Peyer's patch (tissue), 4 donors: ENCODE measurements around the gene TRIP6. TPM values are rescaled to one million over a fixed set of nuclear protein-coding genes. Genes with fewer than 3 reads are reported as not detected.

ENCODE experiments used
- DNase-seq, 3 donors: peaks; one replicate each; pipeline ENCODE4 v3.0.0-alpha.2; 2017 to 2019
- H3K27ac ChIP-seq, 4 donors: fragments of 200-600 bp; sonication (generic); one replicate each; pipeline ENCODE4 v1.5.1; 2016 to 2019
- H3K27me3 ChIP-seq, 2 donors: fragments of 200-600 bp; sonication (generic); one replicate each; pipeline ENCODE4 v1.5.1; 2019
- H3K36me3 ChIP-seq, 3 donors: fragments of 200-600 bp; sonication (generic); one replicate each; pipeline ENCODE4 v1.5.1; 2016 to 2019
- H3K4me1 ChIP-seq, 4 donors: fragments of 200-600 bp; sonication (generic); one replicate each; pipeline ENCODE4 v1.5.1; 2016 to 2019
- H3K4me3 ChIP-seq, 4 donors: fragments of 200-600 bp; sonication (generic); 1 replicate in 3 of 4; 2 replicates in 1 of 4; pipeline ENCODE4 v1.5.1; 2016 to 2019; ENCODE audit warnings: mild to moderate bottlenecking in 1 of 4
- H3K9me3 ChIP-seq, 4 donors: fragments of 200-600 bp; sonication (generic); one replicate each; pipeline ENCODE4 v1.5.1; 2016 to 2019; ENCODE audit warnings: mild to moderate bottlenecking in 1 of 4
- POLR2A ChIP-seq, 2 donors: fragments of 450-650 bp; IDR thresholded peaks; one replicate each; pipeline ENCODE4 v1.5.1; 2017; ENCODE audit warnings: antibody characterized with exemption in 2 of 2, mild to moderate bottlenecking in 2 of 2, moderate library complexity in 2 of 2
- total RNA-seq, 4 donors: library from RNA; depleted of rRNA; stranded (reverse); fragments of >200 nt; gene quantifications; one replicate each; pipeline ENCODE4 v1.1.0, GENCODE V29; 2016
- TF ChIP-seq, protein P1 (sequence below), 6 experiments: fragments of 450-650 bp in 4 of 6; fragments of 200-600 bp in 2 of 6; sonication (generic) in 1 of 6; IDR thresholded peaks; one replicate each; pipeline ENCODE4 v1.5.1; 2017 to 2019; ENCODE audit warnings: antibody characterized with exemption in 6 of 6, mild to moderate bottlenecking in 3 of 6, moderate library complexity in 1 of 6

Gene TRIP6
- total RNA-seq, 4 donors from 2014 or later, result 8.8 to 22.3 (median 15.4) TPM

- no peaks in the 10 kb centered on the region for H3K27me3 ChIP-seq
- peaks cover 0 to 34% (median 7%) of the 10 kb centered on the region in 4 donors for H3K4me1 ChIP-seq
- H3K4me3 ChIP-seq, result no peak overlapping the region
- H3K9me3 ChIP-seq, result peaks cover 0 to 4% (median 0%) of the 10 kb centered on the region in 4 donors
- no peak for DNase-seq
- H3K27ac ChIP-seq, result no peak overlapping the region
- TF ChIP-seq, protein P1, sequence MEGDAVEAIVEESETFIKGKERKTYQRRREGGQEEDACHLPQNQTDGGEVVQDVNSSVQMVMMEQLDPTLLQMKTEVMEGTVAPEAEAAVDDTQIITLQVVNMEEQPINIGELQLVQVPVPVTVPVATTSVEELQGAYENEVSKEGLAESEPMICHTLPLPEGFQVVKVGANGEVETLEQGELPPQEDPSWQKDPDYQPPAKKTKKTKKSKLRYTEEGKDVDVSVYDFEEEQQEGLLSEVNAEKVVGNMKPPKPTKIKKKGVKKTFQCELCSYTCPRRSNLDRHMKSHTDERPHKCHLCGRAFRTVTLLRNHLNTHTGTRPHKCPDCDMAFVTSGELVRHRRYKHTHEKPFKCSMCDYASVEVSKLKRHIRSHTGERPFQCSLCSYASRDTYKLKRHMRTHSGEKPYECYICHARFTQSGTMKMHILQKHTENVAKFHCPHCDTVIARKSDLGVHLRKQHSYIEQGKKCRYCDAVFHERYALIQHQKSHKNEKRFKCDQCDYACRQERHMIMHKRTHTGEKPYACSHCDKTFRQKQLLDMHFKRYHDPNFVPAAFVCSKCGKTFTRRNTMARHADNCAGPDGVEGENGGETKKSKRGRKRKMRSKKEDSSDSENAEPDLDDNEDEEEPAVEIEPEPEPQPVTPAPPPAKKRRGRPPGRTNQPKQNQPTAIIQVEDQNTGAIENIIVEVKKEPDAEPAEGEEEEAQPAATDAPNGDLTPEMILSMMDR (IDR thresholded peaks at IDR 0.05), result no peak
- no peak for TF ChIP-seq POLR2A (IDR thresholded peaks at IDR 0.05)
- no peaks in the 10 kb centered on the region for H3K36me3 ChIP-seq
Observed at GRCh38 chr7:100830396-100830795, 36.8 kb upstream of the TRIP6 start.

DNA sequence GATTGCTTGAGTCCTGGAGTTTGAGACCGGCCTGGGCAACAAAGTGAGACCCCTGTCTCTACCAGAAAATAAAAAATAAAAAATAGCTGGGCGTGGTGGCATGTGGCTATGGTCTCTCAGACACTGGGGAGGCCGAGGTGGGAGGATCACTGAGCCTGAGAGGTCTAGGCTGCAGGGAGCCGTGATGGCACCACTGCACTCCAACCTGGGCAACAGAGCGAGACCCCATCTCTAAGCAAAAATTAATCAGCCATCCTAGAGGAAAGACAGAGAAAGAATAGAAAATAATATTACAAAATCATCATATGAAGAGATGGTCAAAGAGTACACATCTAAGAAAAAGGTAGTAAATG lies 34.9 kb upstream of the TRIP6 start:
- Histone ChIP-seq H3K4me1 (peaks cover 0 to 33% (median 8%) of the 10 kb centered on the region in 4 donors), H3K27me3 (no peaks in the 10 kb centered on the region), H3K27ac (peak overlapping the region in 1 of 4 donors; percentile 25), H3K9me3 (peaks cover 0 to 4% (median 0%) of the 10 kb centered on the region in 4 donors), H3K36me3 (no peaks in the 10 kb centered on the region), H3K4me3 (no peak overlapping the region)
- no peak for DNase-seq
- TF ChIP-seq, protein P1 (IDR thresholded peaks at IDR 0.05), result no peak
- no peak for TF ChIP-seq POLR2A (IDR thresholded peaks at IDR 0.05)

DNA sequence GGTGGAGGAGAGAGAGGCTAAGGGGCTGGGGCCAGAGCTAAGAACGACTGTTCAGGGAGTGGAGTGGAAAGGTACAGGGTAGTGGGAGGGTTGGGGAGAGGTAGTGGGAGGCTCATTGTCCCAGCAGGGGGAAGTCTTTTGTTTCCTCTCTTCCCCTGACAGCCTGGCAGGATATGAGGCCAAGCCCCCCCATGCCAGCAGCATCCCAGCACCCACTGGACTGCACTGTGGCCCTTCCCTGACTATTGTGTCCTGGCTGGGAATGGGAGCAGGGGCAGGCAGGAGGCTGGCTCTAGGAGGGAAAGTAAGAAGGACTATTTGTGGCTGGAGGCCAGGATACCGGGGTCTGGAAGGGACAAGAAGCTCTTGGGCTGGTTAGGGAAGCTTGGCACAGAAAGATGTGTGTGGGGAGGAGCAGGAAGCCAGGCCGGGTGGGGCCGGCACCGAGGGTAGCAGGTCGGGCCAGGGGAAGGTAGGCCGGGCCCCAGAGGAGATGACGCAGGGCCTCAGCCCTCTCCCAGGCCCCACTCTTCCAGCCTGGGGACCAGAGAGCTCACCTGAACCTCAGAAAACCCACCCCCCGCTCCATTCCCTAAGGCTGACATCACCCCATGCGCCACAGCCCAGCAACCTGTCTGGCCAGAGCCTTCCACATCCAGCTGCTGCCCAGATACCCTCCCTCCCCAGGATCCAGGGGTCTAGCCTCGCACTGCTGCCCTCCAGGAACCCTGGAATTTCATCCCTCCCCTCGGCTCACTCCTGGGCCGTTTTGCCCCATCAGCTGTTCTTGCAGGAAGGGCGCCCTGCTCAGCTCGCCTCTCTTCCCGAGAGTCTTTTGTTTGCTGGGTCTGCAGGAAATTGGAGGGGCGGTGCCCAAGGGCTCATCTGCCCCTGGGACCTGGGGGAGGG lies 31.0 kb upstream of the TRIP6 start:
- peak overlapping the region; percentile 65 to 88 (median 80) for H3K27ac ChIP-seq
- no peaks in the 10 kb centered on the region for H3K27me3 ChIP-seq
- H3K4me3 ChIP-seq, result peak overlapping the region in 2 of 4 donors; percentile 53 to 57
- TF ChIP-seq POLR2A (IDR thresholded peaks at IDR 0.05), result peak in 1 of 2 donors; percentile 26
- TF ChIP-seq, protein P1 (IDR thresholded peaks at IDR 0.05), result no peak
- H3K36me3 ChIP-seq, result no peaks in the 10 kb centered on the region
- DNase-seq, result peak in 2 of 3 donors; percentile 61 to 68
- H3K4me1 ChIP-seq, result peaks cover 0 to 13% (median 6%) of the 10 kb centered on the region in 4 donors
- no peaks in the 10 kb centered on the region for H3K9me3 ChIP-seq

DNA sequence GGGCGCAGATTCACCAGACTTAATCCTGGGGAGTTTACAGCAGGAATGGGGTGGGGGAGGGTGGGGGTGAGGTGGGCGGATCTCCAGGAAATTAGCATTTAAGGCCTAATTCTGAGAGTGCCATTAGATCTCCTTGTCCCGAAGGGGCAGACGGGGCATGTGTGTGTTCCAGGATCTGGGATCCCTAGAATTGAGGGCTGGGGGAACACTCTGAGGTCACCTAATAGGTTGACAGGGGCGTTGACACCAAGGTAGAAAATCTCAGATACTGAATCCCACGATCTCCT lies 30.4 kb upstream of the TRIP6 start:
- peak overlapping the region; percentile 36 to 57 (median 47) for H3K4me3 ChIP-seq
- H3K27ac ChIP-seq, result peak overlapping the region; percentile 65 to 88 (median 80)
- H3K4me1 ChIP-seq, result peaks cover 0 to 13% (median 6%) of the 10 kb centered on the region in 4 donors
- TF ChIP-seq POLR2A (IDR thresholded peaks at IDR 0.05), result no peak
- TF ChIP-seq, protein P1 (IDR thresholded peaks at IDR 0.05), result no peak
- H3K9me3 ChIP-seq, result no peaks in the 10 kb centered on the region
- H3K36me3 ChIP-seq, result no peaks in the 10 kb centered on the region
- H3K27me3 ChIP-seq, result no peaks in the 10 kb centered on the region
- DNase-seq, result no peak

GRCh38 chr7:100837099-100837836 lies 29.9 kb upstream of the TRIP6 start:
- Histone ChIP-seq H3K4me1 (peaks cover 0 to 13% (median 6%) of the 10 kb centered on the region in 4 donors), H3K4me3 (peak overlapping the region; percentile 36 to 57 (median 47)), H3K27ac (peak overlapping the region; percentile 65 to 88 (median 80)), H3K9me3 (no peaks in the 10 kb centered on the region), H3K27me3 (no peaks in the 10 kb centered on the region), H3K36me3 (no peaks in the 10 kb centered on the region)
- peak in 1 of 2 donors; percentile 49 for TF ChIP-seq POLR2A (IDR thresholded peaks at IDR 0.05)
- TF ChIP-seq, protein P1 (IDR thresholded peaks at IDR 0.05), result peak in 1 of 6 experiments; percentile 9
- DNase-seq, result peak; percentile 84 to 95 (median 93)
